Measurements from ENCODE around the gene IRS2.

GRCh38 chr13:109783815-109784589 lies 2.4 kb downstream of the IRS2 start:
- TF ChIP-seq, protein P1, sequence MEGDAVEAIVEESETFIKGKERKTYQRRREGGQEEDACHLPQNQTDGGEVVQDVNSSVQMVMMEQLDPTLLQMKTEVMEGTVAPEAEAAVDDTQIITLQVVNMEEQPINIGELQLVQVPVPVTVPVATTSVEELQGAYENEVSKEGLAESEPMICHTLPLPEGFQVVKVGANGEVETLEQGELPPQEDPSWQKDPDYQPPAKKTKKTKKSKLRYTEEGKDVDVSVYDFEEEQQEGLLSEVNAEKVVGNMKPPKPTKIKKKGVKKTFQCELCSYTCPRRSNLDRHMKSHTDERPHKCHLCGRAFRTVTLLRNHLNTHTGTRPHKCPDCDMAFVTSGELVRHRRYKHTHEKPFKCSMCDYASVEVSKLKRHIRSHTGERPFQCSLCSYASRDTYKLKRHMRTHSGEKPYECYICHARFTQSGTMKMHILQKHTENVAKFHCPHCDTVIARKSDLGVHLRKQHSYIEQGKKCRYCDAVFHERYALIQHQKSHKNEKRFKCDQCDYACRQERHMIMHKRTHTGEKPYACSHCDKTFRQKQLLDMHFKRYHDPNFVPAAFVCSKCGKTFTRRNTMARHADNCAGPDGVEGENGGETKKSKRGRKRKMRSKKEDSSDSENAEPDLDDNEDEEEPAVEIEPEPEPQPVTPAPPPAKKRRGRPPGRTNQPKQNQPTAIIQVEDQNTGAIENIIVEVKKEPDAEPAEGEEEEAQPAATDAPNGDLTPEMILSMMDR (IDR thresholded peaks at IDR 0.05) = no peak
- TF ChIP-seq POLR2A (IDR thresholded peaks at IDR 0.05) = no peak
